ENCODE results near the gene HBB. TPM values are rescaled to one million over a fixed set of nuclear protein-coding genes. Genes with fewer than 3 reads are reported as not detected.
A peak's percentile ranks its signal among the peaks of the same experiment; 100 is the strongest.

Gene HBB
- total RNA-seq, 1 donor from 2014 or later: not detected

DNA sequence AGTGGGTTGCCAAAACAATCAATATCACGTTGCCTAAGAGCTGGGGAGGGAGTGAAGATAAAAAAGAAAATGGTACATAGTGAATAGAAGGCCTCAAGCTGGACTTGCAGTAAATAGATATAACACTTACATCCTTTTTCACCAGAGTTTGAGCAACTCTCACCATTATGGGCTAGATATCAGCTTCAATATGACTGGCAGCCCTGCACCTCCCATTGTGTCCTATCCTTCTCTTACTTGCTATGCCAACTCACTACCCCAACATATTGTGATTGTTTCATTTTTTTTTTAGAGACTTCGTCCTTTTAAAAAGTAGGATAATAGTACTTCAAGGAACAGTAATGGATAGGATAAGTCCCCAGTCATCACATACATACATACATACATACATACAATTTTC, 15.3 kb upstream of the HBB start:
- FAIRE-seq (no peak), DNase-seq (ENCODE audit: low read depth) (no peak)
- Histone ChIP-seq H3K4me3 (ENCODE audit: low read depth, low read length) (no peak overlapping the region), H3K36me3 (ENCODE audit: control insufficient read depth, insufficient read depth, low read length) (no peaks in the 10 kb centered on the region), H3K27me3 (ENCODE audit: control insufficient read depth, insufficient read depth, low read length) (no peaks in the 10 kb centered on the region)
- TF ChIP-seq, protein P1, sequence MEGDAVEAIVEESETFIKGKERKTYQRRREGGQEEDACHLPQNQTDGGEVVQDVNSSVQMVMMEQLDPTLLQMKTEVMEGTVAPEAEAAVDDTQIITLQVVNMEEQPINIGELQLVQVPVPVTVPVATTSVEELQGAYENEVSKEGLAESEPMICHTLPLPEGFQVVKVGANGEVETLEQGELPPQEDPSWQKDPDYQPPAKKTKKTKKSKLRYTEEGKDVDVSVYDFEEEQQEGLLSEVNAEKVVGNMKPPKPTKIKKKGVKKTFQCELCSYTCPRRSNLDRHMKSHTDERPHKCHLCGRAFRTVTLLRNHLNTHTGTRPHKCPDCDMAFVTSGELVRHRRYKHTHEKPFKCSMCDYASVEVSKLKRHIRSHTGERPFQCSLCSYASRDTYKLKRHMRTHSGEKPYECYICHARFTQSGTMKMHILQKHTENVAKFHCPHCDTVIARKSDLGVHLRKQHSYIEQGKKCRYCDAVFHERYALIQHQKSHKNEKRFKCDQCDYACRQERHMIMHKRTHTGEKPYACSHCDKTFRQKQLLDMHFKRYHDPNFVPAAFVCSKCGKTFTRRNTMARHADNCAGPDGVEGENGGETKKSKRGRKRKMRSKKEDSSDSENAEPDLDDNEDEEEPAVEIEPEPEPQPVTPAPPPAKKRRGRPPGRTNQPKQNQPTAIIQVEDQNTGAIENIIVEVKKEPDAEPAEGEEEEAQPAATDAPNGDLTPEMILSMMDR (IDR thresholded peaks at IDR 0.05; ENCODE audit: insufficient read depth, low read length, severe bottlenecking): no peak

DNA sequence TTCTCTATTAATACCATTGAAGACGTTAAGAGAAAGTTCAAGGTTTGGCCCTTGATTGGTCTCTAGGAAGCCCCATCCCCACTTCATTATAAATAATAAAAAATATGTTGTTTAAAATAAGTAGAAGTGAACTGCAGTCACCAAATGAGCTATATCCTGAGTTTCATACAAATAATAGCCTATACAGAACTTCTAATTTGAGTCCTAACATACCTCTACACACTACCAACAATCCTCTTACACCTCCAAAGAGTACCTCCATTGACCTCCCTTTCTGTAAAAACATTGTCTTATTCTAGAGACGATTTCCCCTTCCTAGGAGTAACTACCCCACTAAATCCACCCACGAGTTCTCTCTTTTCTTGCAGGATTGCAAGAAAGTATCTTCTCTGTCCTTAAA, 14.6 kb upstream of the HBB start:
- DNase-seq (ENCODE audit: low read depth): no peak

DNA sequence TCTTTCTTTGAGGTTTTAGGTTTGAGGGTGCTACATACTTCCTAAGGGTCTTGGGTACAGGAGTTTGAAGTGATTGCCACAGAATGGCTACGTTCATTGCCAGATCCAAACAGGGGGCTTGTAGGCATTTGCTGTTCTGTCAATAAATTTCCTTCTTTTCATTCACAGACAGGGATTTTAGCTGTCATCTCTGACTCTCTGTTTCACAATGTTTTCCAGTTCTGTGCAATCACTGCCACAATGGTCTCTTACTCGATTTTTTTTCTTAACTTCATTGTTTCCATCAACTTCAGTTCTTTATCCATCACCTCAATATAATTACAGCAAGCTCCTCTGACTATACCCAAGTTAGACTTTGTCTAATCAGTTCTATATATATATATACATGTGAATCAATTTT, 13.6 kb upstream of the HBB start:
- Histone ChIP-seq H3K4me3 (ENCODE audit: low read depth, low read length) (no peak overlapping the region), H3K36me3 (ENCODE audit: control insufficient read depth, insufficient read depth, low read length) (no peaks in the 10 kb centered on the region), H3K27me3 (ENCODE audit: control insufficient read depth, insufficient read depth, low read length) (no peaks in the 10 kb centered on the region)
- TF ChIP-seq, protein P1 (IDR thresholded peaks at IDR 0.05; ENCODE audit: insufficient read depth, low read length, severe bottlenecking): no peak
- DNase-seq (ENCODE audit: low read depth) (no peak), FAIRE-seq (no peak)

More for the DNA sequence above, 14.6 kb upstream of the HBB start:
- H3K36me3 ChIP-seq (ENCODE audit: control insufficient read depth, insufficient read depth, low read length): no peaks in the 10 kb centered on the region
- no peak for FAIRE-seq
- no peak overlapping the region for H3K4me3 ChIP-seq (ENCODE audit: low read depth, low read length)
- TF ChIP-seq, protein P1 (IDR thresholded peaks at IDR 0.05; ENCODE audit: insufficient read depth, low read length, severe bottlenecking): no peak
- H3K27me3 ChIP-seq (ENCODE audit: control insufficient read depth, insufficient read depth, low read length): no peaks in the 10 kb centered on the region

DNA sequence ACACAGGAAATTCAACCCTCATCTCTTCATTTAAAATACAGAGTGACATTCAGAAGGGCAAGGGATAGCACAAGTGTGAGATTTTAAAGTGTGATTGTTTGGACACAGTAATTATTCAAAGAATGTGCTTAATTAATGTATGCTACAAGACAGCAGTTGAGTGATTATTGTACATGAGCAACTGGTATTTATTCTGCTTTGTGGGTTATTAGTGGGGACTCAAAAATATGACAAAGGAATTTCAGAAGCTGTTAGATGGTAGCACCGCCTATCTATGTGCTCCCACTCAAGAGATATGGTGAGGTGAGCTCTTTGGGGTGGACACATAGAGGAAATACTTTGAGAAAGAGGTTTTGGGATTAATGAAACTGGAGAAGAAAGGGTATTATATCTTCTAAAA, 13.2 kb upstream of the HBB start:
- no peaks in the 10 kb centered on the region for H3K27me3 ChIP-seq (ENCODE audit: control insufficient read depth, insufficient read depth, low read length)
- TF ChIP-seq, protein P1 (IDR thresholded peaks at IDR 0.05; ENCODE audit: insufficient read depth, low read length, severe bottlenecking): no peak
- no peak overlapping the region for H3K4me3 ChIP-seq (ENCODE audit: low read depth, low read length)
- FAIRE-seq (no peak), DNase-seq (ENCODE audit: low read depth) (no peak)
- no peaks in the 10 kb centered on the region for H3K36me3 ChIP-seq (ENCODE audit: control insufficient read depth, insufficient read depth, low read length)

DNA sequence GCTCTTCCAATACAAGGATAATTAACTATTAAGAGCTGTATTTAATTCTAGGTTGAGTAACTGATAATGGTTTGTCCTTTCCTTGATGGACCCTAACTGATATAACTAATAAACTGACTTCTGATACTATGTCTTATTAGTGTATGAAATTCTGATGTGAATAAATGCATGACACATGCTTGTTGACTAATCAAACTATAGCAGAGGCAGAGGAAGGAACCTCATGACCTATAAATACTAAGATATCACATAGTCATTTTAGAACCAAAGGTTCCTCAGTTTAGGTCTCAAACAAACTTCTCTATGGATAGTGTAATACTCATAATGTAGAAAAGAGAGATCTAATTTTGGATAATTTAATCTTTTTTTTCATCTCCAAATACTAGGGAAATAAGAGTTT, 12.2 kb upstream of the HBB start:
- no peak for FAIRE-seq

DNA sequence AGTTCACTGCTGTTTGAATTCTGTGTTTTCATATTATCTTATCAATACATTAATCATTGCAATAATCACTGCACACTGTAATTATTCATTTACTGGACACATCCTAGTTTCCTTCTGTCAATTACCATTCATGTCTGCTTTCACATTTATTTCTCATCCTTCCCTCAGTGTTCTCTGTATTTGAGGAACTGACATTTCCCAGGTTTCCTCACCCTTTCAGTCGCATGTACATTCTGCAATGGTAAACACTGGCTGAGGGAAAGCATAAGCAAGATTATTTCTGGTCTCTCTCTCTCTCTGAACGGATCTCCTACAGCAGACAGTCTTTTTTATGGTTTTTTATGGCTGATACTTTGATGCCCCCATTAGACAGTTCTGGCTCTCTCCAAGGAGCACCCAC, 11.6 kb upstream of the HBB start:
- Histone ChIP-seq H3K4me3 (ENCODE audit: low read depth, low read length) (no peak overlapping the region), H3K36me3 (ENCODE audit: control insufficient read depth, insufficient read depth, low read length) (no peaks in the 10 kb centered on the region), H3K27me3 (ENCODE audit: control insufficient read depth, insufficient read depth, low read length) (no peaks in the 10 kb centered on the region)
- TF ChIP-seq, protein P1 (IDR thresholded peaks at IDR 0.05; ENCODE audit: insufficient read depth, low read length, severe bottlenecking): no peak
- DNase-seq (ENCODE audit: low read depth) (no peak), FAIRE-seq (no peak)

More for the DNA sequence above, 12.2 kb upstream of the HBB start:
- Histone ChIP-seq H3K36me3 (ENCODE audit: control insufficient read depth, insufficient read depth, low read length) (no peaks in the 10 kb centered on the region), H3K4me3 (ENCODE audit: low read depth, low read length) (no peak overlapping the region), H3K27me3 (ENCODE audit: control insufficient read depth, insufficient read depth, low read length) (no peaks in the 10 kb centered on the region)
- TF ChIP-seq, protein P1 (IDR thresholded peaks at IDR 0.05; ENCODE audit: insufficient read depth, low read length, severe bottlenecking): no peak
- DNase-seq (ENCODE audit: low read depth): peak; percentile 54

All from bronchial epithelial cell (primary cell).